Measurements from ENCODE around the gene PLAC8. TPM values are rescaled to one million over a fixed set of nuclear protein-coding genes. Genes with fewer than 3 reads are reported as not detected.
"Not testable (repeated sequence)": the region's sequence is repeated elsewhere in the genome, so short reads cannot be mapped to it uniquely, and the experiment has no call there.

The PLAC8 gene
- total and polyA plus RNA-seq, 7 experiments from 2014 or later = 204 to 634 (median 327) TPM

DNA sequence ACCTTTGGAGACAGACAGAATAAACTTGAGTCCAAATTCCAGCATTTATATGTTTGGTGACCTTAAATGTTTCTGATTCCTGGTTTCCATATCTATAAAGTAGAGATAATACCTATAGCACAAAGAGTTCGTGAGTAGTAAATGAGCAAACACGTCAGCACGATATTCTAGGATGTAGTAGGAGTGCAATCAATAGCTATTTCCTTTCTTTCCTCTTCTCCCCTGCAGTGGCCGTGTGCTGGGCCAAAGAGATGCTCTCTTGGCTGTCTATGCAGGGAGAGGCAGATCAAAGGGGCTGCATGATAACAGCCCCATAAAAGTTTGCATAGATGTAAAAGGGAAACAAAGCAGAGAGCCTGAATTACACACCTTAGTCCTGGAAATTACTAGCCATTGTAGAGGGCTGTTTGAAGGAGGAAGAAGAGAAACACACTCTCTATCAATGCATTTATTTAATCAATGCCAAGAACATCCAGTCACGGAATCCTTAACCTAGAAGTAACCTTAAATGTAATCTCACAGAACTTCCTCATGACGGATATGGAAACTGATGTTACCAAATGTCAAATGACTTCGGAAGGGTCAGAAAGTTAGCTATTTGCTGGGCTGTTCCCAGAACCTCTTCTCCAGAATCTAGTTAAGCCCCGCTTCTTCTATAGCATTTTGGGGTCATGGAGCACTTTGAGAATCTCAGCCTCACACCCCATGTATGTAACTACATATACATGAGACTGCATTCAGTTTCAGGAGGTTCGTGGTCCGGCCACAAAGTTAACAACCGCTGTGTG lies 35.5 kb upstream of the PLAC8 start:
- no peak for ATAC-seq
- no peaks in the 10 kb centered on the region for H3K36me3 ChIP-seq (ENCODE audit: control insufficient read depth in 2 of 3, insufficient read depth in 3 of 3, low read length in 3 of 3)
- H3K4me3 ChIP-seq (ENCODE audit: low read length) = no peak overlapping the region
- peak overlapping the region in 2 of 9 donors; percentile 22 to 59 for H3K27ac Mint-ChIP-seq
- H3K27me3 Mint-ChIP-seq = peaks cover 0 to 17% (median 0%) of the 10 kb centered on the region in 5 donors
- POLR2A ChIA-PET = interaction anchor here (0.9 kb wide), 1 partner anchor 101 kb away, joined by 4 read pairs; no protein-coding TSS in a partner anchor
- no peaks in the 10 kb centered on the region for H3K9me3 ChIP-seq (ENCODE audit: control insufficient read depth in 2 of 3, low read length in 3 of 3)
- intact Hi-C loops (cut with micrococcal nuclease) = loop anchor here in 1 of 2 donors (5.0 kb wide), 1 partner anchor 67 kb away; no protein-coding TSS in a partner anchor
- H3K36me3 Mint-ChIP-seq = peaks cover 0 to 8% (median 0%) of the 10 kb centered on the region in 5 donors
- peaks cover 0 to 4% (median 0%) of the 10 kb centered on the region in 11 donors for H3K9me3 Mint-ChIP-seq
- no peak overlapping the region for H3K4me3 Mint-ChIP-seq
- DNase-seq = no peak
- CTCF ChIA-PET = interaction anchor here (0.6 to 0.9 kb wide), 2 partner anchors 66 to 103 kb away, joined by 3 to 4 read pairs; no protein-coding TSS in a partner anchor
- peaks cover 0 to 6% of the 10 kb centered on the region in 2 donors for H3K4me1 ChIP-seq (ENCODE audit: control insufficient read depth in 2 of 2, insufficient read depth in 2 of 2, low read length in 2 of 2)
- H3K4me1 Mint-ChIP-seq = peaks cover 6 to 44% (median 29%) of the 10 kb centered on the region in 7 donors
- no peaks in the 10 kb centered on the region for H3K27me3 ChIP-seq (ENCODE audit: control insufficient read depth in 2 of 2, insufficient read depth in 2 of 2, low read length in 2 of 2)
- no peak overlapping the region for H3K27ac ChIP-seq (ENCODE audit: low read depth, low read length)

DNA sequence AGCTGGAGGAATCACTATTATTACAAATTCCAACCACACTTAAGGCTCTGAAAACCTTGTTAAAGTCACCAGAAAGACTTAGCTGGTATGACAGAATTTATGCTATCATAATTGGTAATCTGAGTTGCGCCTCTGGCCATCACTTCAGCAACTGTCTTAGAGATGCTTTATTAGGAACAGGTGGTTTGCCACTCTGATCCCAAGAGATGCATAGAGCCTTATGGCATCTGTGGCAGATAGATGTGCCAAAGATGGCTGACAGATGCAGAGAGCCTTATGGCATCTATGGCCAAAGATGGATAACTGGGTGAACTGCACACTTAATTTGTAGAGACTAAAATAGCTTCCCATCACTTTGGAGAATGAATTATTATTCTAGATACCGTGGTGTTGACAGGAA lies 32.3 kb upstream of the PLAC8 start:
- intact Hi-C loops (cut with micrococcal nuclease) = loop anchor here in 1 of 2 donors (5.0 kb wide), 1 partner anchor 70 kb away; no protein-coding TSS in a partner anchor

DNA sequence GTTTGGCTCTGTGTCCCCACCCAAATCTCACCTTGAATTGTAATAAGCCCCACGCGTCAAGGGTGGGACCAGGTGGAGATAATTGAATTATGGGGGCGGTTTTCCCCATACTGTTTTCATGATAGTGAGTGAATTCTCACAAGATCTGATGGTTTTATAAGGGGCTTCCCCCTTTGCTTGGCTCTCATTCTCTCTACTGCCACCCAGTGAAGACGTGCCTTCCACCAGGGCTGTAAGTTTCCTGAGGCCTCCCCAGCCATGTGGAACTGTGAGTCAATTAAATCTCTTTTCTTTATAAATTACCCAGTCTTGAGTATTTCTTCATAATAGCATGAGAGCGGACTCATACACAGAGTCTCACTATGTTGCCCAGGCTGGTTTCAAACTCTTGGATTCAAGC lies 31.2 kb upstream of the PLAC8 start:
- intact Hi-C loops (cut with micrococcal nuclease) = loop anchor here in 1 of 2 donors (1.0 to 5.0 kb wide), 5 partner anchors 19 to 107 kb away; no protein-coding TSS in a partner anchor
- ChIA-PET CTCF (interaction anchor here (0.6 to 2.5 kb wide), 12 partner anchors 15 to 135 kb away, joined by 3 to 22 read pairs (median 4); no protein-coding TSS in a partner anchor), POLR2A (interaction anchor here (1.3 to 3.7 kb wide), 5 partner anchors 9 to 35 kb away, joined by 3 to 18 read pairs (median 7); partner anchors contain the start of gene PLAC8)
- Mint-ChIP-seq H3K27ac (peak overlapping the region in 2 of 9 donors; percentile 8 to 40), H3K27me3 (peaks cover 0 to 14% (median 0%) of the 10 kb centered on the region in 5 donors), H3K4me1 (peaks cover 6 to 34% (median 18%) of the 10 kb centered on the region in 7 donors)
- DNase-seq (peak in 7 of 9 donors; percentile 8 to 44 (median 31)), ATAC-seq (peak; percentile 79)
- not testable (repeated sequence) for H3K36me3 ChIP-seq (ENCODE audit: control insufficient read depth in 2 of 3, insufficient read depth in 3 of 3, low read length in 3 of 3); H3K4me3 Mint-ChIP-seq; H3K36me3 Mint-ChIP-seq; H3K4me3 ChIP-seq (ENCODE audit: low read length); H3K9me3 ChIP-seq (ENCODE audit: control insufficient read depth in 2 of 3, low read length in 3 of 3); H3K27me3 ChIP-seq (ENCODE audit: control insufficient read depth in 2 of 2, insufficient read depth in 2 of 2, low read length in 2 of 2); H3K4me1 ChIP-seq (ENCODE audit: control insufficient read depth in 2 of 2, insufficient read depth in 2 of 2, low read length in 2 of 2); H3K27ac ChIP-seq (ENCODE audit: low read depth, low read length); H3K9me3 Mint-ChIP-seq

More for the DNA sequence above, 32.3 kb upstream of the PLAC8 start:
- H3K27ac ChIP-seq (ENCODE audit: low read depth, low read length) = no peak overlapping the region
- H3K4me1 Mint-ChIP-seq = peaks cover 6 to 34% (median 18%) of the 10 kb centered on the region in 7 donors
- peaks cover 0 to 4% (median 0%) of the 10 kb centered on the region in 11 donors for H3K9me3 Mint-ChIP-seq
- no peaks in the 10 kb centered on the region for H3K36me3 ChIP-seq (ENCODE audit: control insufficient read depth in 2 of 3, insufficient read depth in 3 of 3, low read length in 3 of 3)
- peaks cover 0 to 7% (median 0%) of the 10 kb centered on the region in 5 donors for H3K36me3 Mint-ChIP-seq
- CTCF ChIA-PET = interaction anchor here (0.6 to 2.5 kb wide), 7 partner anchors 23 to 113 kb away, joined by 3 to 22 read pairs (median 4); partner anchors contain the start of gene PLAC8
- peaks cover 0 to 17% (median 0%) of the 10 kb centered on the region in 5 donors for H3K27me3 Mint-ChIP-seq
- ATAC-seq (no peak), DNase-seq (no peak)
- H3K9me3 ChIP-seq (ENCODE audit: control insufficient read depth in 2 of 3, low read length in 3 of 3) = no peaks in the 10 kb centered on the region
- POLR2A ChIA-PET = interaction anchor here (1.3 to 3.7 kb wide), 3 partner anchors 32 to 53 kb away, joined by 3 to 18 read pairs (median 8); partner anchors contain the start of gene PLAC8
- no peaks in the 10 kb centered on the region for H3K4me1 ChIP-seq (ENCODE audit: control insufficient read depth in 2 of 2, insufficient read depth in 2 of 2, low read length in 2 of 2)
- no peak overlapping the region for H3K4me3 ChIP-seq (ENCODE audit: low read length)
- no peaks in the 10 kb centered on the region for H3K27me3 ChIP-seq (ENCODE audit: control insufficient read depth in 2 of 2, insufficient read depth in 2 of 2, low read length in 2 of 2)
- no peak overlapping the region for H3K4me3 Mint-ChIP-seq
- H3K27ac Mint-ChIP-seq = no peak overlapping the region

DNA sequence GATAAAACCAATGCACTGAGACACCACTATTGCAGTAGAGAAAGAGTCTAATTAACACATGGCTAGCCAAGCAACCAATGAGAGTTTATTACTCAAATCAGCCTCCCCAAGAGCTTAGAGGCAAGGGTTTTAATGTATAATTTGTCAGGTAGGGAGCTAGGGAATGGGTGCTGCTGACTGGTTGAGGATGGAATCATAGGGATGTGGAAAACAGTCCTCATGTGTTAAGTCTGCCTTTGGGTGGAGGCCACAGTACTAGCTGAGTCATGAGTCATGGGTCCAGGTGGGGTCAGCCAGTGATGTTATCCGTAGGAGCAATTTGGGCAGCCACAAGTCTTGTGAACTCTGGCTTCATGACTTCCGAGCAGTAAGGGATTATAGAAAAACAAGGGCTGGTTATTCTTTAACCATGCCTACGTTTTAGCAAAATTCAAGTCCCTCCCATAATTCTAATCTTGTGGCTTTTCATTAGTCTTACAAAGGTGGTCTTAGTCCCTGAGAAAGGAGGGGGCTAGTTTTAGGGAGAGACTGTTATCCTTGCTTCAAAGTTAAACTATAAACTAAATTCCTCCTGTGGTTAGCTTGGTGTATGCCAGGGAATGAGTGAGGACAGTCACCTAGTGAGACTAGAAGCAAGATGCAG lies 25.1 kb upstream of the PLAC8 start:
- ChIA-PET CTCF (interaction anchor here (1.5 kb wide), 1 partner anchor 114 kb away, joined by 3 read pairs; no protein-coding TSS in a partner anchor), POLR2A (interaction anchor here (1.1 kb wide), 1 partner anchor 65 kb away, joined by 3 read pairs; no protein-coding TSS in a partner anchor)
- Histone ChIP-seq H3K36me3 (ENCODE audit: control insufficient read depth in 2 of 3, insufficient read depth in 3 of 3, low read length in 3 of 3) (no peaks in the 10 kb centered on the region), H3K4me3 (ENCODE audit: low read length) (no peak overlapping the region), H3K27me3 (ENCODE audit: control insufficient read depth in 2 of 2, insufficient read depth in 2 of 2, low read length in 2 of 2) (no peaks in the 10 kb centered on the region), H3K27ac (ENCODE audit: low read depth, low read length) (no peak overlapping the region), H3K9me3 (ENCODE audit: control insufficient read depth in 2 of 3, low read length in 3 of 3) (peaks cover 0 to 4% (median 0%) of the 10 kb centered on the region in 3 experiments), H3K4me1 (ENCODE audit: control insufficient read depth in 2 of 2, insufficient read depth in 2 of 2, low read length in 2 of 2) (peaks cover 0 to 8% of the 10 kb centered on the region in 2 donors)
- H3K27me3 Mint-ChIP-seq = no peaks in the 10 kb centered on the region
- peak overlapping the region in 5 of 9 donors; percentile 2 to 69 (median 14) for H3K27ac Mint-ChIP-seq
- DNase-seq (no peak), ATAC-seq (no peak)
- peaks cover 0 to 36% (median 10%) of the 10 kb centered on the region in 11 donors for H3K9me3 Mint-ChIP-seq
- intact Hi-C loops (cut with micrococcal nuclease) = no loop called here
- H3K36me3 Mint-ChIP-seq = peaks cover 5 to 40% (median 8%) of the 10 kb centered on the region in 5 donors
- peaks cover 8 to 45% (median 20%) of the 10 kb centered on the region in 7 donors for H3K4me1 Mint-ChIP-seq
- peak overlapping the region in 3 of 10 donors; percentile 12 to 26 (median 13) for H3K4me3 Mint-ChIP-seq

DNA sequence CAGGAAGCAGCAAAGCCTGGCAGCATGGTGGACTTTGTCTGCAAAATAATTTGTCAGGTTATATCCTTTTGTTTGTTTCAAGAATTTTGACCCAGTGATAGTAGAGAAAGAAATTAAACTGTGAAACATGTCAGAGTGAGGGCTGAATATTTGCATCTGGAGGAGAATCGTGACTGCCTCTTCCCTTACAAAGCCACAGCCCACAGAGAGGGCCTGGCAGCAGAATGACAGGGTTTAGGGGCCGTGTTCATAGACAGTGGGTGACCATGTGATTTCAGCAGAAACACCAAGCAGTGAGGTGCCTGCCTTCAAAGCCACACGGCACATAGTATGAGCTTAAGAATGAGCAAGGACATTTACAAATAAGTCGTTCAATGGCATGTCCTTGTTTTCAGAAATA lies 24.4 kb upstream of the PLAC8 start:
- H3K9me3 Mint-ChIP-seq = peaks cover 0 to 42% (median 12%) of the 10 kb centered on the region in 11 donors
- peak overlapping the region in 2 of 10 donors; percentile 23 to 26 for H3K4me3 Mint-ChIP-seq
- Histone ChIP-seq H3K27me3 (ENCODE audit: control insufficient read depth in 2 of 2, insufficient read depth in 2 of 2, low read length in 2 of 2) (no peaks in the 10 kb centered on the region), H3K36me3 (ENCODE audit: control insufficient read depth in 2 of 3, insufficient read depth in 3 of 3, low read length in 3 of 3) (no peaks in the 10 kb centered on the region), H3K4me3 (ENCODE audit: low read length) (no peak overlapping the region), H3K9me3 (ENCODE audit: control insufficient read depth in 2 of 3, low read length in 3 of 3) (peaks cover 0 to 4% (median 0%) of the 10 kb centered on the region in 3 experiments), H3K27ac (ENCODE audit: low read depth, low read length) (no peak overlapping the region), H3K4me1 (ENCODE audit: control insufficient read depth in 2 of 2, insufficient read depth in 2 of 2, low read length in 2 of 2) (peaks cover 0 to 8% of the 10 kb centered on the region in 2 donors)
- H3K36me3 Mint-ChIP-seq = peaks cover 7 to 45% (median 11%) of the 10 kb centered on the region in 5 donors
- CTCF ChIA-PET = interaction anchor here (1.5 kb wide), 1 partner anchor 114 kb away, joined by 3 read pairs; no protein-coding TSS in a partner anchor
- peak; percentile 82 for ATAC-seq
- H3K27me3 Mint-ChIP-seq = no peaks in the 10 kb centered on the region
- H3K27ac Mint-ChIP-seq = peak overlapping the region in 6 of 9 donors; percentile 7 to 69 (median 42)
- no peak for DNase-seq
- POLR2A ChIA-PET = interaction anchor here (1.1 kb wide), 1 partner anchor 64 kb away, joined by 3 read pairs; no protein-coding TSS in a partner anchor
- peaks cover 8 to 45% (median 20%) of the 10 kb centered on the region in 7 donors for H3K4me1 Mint-ChIP-seq
- intact Hi-C loops (cut with micrococcal nuclease) = no loop called here

DNA sequence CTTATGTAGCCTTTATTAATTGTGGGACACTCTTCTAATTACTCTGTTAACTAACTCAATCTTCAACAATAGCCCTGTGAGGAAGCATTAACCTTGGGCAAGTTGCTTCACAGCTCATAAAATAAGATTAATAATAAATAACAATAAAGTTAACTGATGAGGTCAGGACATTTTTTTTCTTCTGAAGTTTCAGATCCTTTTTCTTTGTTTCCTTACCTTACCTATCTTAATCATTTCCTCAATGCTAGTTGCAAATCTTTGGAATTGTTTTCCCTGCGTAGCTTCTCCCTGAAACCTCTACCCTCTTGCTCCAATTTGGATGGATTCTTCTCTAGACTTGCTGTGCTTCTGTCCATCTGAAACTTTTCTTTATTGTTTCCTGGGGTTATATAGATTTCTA lies 17.5 kb upstream of the PLAC8 start:
- Mint-ChIP-seq H3K9me3 (peaks cover 5 to 36% (median 12%) of the 10 kb centered on the region in 11 donors), H3K36me3 (peaks cover 3 to 32% (median 10%) of the 10 kb centered on the region in 5 donors), H3K4me1 (peaks cover 0 to 14% (median under 1%) of the 10 kb centered on the region in 7 donors), H3K4me3 (no peak overlapping the region), H3K27me3 (peaks cover 0 to 10% (median 0%) of the 10 kb centered on the region in 5 donors), H3K27ac (peak overlapping the region in 1 of 9 donors; percentile 23)
- Histone ChIP-seq H3K4me1 (ENCODE audit: control insufficient read depth in 2 of 2, insufficient read depth in 2 of 2, low read length in 2 of 2) (no peaks in the 10 kb centered on the region), H3K27ac (ENCODE audit: low read depth, low read length) (no peak overlapping the region), H3K27me3 (ENCODE audit: control insufficient read depth in 2 of 2, insufficient read depth in 2 of 2, low read length in 2 of 2) (no peaks in the 10 kb centered on the region), H3K9me3 (ENCODE audit: control insufficient read depth in 2 of 3, low read length in 3 of 3) (no peaks in the 10 kb centered on the region), H3K36me3 (ENCODE audit: control insufficient read depth in 2 of 3, insufficient read depth in 3 of 3, low read length in 3 of 3) (no peaks in the 10 kb centered on the region), H3K4me3 (ENCODE audit: low read length) (no peak overlapping the region)
- ChIA-PET POLR2A (interaction anchor here (0.6 to 2.3 kb wide), 5 partner anchors 13 to 31 kb away, joined by 3 to 7 read pairs (median 5); no protein-coding TSS in a partner anchor), CTCF (interaction anchor here (0.6 to 0.8 kb wide), 2 partner anchors 59 to 128 kb away, joined by 3 read pairs; no protein-coding TSS in a partner anchor)
- intact Hi-C loops (cut with micrococcal nuclease) = no loop called here
- ATAC-seq (no peak), DNase-seq (no peak)
